AG04449 (cell line): ENCODE results near the gene ENTPD2.

Experiments used
- CTCF ChIA-PET: fragments of 350-600 bp; formaldehyde crosslinking; extraction: SDS; loops from one replicate; lab custom pipeline; 2021; ENCODE audit warnings: antibody characterized with exemption; lab: Yijun Ruan, JAX
- POLR2A ChIA-PET: fragments of 400-600, 350-600 bp; formaldehyde crosslinking; extraction: SDS; loops from one replicate; lab custom pipeline; 2020; ENCODE audit warnings: antibody characterized with exemption, inconsistent platforms; lab: Yijun Ruan, JAX
- DNase-seq: peaks from one replicate; pipeline ENCODE4 v3.0.0-alpha.2; 2010; ENCODE audit warnings: low read depth, low spot score
- H3K4me3 ChIP-seq: 2 replicates; pipeline ENCODE4 v1.5.1; 2011; ENCODE audit warnings: low read depth, mild to moderate bottlenecking, control low read depth, low read length
- TF ChIP-seq, protein P1 (sequence below): IDR thresholded peaks from one replicate; pipeline ENCODE4 v1.5.1; 2011; ENCODE audit warnings: mild to moderate bottlenecking, moderate library complexity, low read length, control low read depth, inconsistent platforms; ENCODE audit not compliant: insufficient read depth; ENCODE audit errors: missing control alignments

Gene ENTPD2

DNA sequence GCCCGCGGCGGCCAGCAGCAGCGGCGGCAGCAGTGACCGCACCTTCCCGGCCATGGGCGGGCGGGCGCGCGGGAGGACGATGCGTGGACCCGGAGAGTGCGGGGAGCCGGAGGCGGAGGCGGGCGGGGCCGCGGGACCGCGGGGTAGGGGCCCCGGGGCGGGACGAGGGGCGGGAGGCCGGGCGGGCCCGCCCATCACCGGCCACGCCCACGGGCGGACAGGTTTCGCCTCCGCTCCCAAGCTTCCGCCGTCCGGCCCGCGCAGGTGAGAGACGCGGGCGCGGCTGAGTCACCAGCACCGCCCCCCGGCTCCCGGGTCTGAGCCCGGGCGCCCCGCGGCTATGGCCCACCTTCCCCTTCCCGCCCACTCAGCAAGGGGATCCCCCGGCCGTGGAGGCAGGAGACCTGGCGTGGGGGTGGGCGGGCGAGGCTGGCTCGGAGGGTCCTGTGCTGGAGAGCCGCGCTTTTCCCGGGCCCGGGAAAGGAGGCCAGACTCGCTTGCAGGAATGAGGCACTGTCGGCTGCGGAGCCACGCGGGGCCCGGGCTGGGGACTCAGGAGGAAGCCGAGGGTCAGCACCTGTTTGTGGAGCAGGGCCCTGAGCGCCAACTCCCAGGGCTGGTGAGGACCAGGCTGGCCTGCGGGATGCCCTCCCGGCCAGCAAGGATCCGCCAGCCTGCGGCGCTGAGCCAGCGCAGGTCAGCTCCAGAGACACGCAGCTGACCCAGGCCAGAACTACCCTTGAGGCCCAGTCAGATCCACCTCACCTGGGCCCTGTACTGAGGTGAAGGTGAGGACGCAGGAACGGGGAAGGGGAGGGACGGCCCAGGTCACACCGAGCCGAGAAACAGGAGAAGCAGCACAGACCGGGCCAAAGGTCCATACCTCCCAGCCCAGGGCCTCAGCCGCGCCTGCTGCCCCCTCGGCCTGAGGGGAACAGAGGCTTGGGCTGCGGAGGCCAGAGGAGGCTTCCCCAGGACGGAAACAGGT is at the start of gene ENTPD2:
TSS of gene ENTPD2 (minus strand) at position 118 of the 988 bp plus-strand sequence. CDS start at position 54, 64 bp downstream.
- H3K4me3 ChIP-seq: no peak within 1 kb of the TSS
- ChIA-PET CTCF (interaction anchor here (1.3 to 21.0 kb wide), 3 partner anchors 10 to 182 kb away, joined by 3 to 364 read pairs (median 310); partner anchors contain the start of genes ABCA2, FUT7 and SAPCD2), POLR2A (no interaction called here)
- TF ChIP-seq, protein P1, sequence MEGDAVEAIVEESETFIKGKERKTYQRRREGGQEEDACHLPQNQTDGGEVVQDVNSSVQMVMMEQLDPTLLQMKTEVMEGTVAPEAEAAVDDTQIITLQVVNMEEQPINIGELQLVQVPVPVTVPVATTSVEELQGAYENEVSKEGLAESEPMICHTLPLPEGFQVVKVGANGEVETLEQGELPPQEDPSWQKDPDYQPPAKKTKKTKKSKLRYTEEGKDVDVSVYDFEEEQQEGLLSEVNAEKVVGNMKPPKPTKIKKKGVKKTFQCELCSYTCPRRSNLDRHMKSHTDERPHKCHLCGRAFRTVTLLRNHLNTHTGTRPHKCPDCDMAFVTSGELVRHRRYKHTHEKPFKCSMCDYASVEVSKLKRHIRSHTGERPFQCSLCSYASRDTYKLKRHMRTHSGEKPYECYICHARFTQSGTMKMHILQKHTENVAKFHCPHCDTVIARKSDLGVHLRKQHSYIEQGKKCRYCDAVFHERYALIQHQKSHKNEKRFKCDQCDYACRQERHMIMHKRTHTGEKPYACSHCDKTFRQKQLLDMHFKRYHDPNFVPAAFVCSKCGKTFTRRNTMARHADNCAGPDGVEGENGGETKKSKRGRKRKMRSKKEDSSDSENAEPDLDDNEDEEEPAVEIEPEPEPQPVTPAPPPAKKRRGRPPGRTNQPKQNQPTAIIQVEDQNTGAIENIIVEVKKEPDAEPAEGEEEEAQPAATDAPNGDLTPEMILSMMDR: no peak
- no peak for DNase-seq

DNA sequence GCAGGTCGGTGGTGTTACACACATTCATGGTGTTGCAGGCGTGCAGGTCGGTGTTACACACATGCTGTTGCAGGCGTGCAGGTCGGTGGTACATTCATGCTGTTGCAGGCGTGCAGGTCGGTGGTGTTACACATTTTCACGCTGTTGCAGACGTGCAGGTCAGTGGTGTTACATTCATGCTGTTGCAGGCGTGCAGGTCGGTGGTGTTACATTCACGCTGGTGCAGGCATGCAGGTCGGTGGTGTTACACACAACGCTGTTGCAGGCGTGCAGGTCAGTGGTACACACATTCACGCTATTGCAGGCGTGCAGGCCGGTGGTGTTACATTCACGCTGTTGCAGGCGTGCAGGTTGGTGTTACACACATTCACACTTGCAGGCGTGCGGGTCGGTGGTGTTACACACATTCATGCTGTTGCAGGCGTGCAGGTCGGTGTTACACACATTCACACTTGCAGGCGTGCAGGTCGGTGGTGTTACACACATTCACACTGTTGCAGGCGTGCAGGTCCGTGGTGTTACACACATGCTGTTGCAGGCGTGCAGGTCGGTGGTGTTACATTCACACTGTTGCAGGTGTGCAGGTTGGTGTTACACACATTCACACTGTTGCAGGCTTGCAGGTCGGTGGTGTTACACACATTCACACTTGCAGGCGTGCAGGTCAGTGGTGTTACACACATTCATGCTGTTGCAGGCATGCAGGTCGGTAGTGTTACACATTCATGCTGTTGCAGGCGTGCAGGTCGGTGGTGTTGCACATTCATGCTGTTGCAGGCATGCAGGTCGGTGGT is 49.5 kb upstream of the ENTPD2 start:
- ChIA-PET POLR2A (no interaction called here), CTCF (interaction anchor here (1.1 kb wide), 1 partner anchor 11 kb away, joined by 3 read pairs; no protein-coding TSS in a partner anchor)
- TF ChIP-seq, protein P1: no peak
- no peak for DNase-seq
- H3K4me3 ChIP-seq: no peak overlapping the region

DNA sequence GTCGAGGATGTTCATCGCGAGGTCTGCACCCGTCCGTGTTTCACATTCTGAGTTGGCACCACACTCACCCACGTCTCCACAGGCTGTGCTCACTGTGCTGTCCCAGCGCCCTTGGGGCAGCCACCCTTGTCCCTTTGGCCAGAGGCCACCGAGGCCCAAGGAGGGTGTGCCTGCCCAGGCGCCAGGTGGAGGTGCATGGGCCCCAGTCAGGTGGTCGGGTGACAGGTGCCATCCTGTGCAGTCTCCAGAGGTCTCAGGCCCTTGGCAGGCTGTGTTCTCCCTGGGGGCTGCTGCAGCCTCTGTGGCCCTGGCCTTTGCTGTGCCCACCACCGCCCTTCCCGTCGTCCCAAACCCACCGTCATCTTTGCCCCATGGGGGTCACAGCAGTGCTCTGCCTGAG is 45.4 kb upstream of the ENTPD2 start:
- POLR2A ChIA-PET: interaction anchor here (0.7 kb wide), 1 partner anchor 141 kb away, joined by 3 read pairs; the partner anchor contains the start of gene TUBB4B
- TF ChIP-seq, protein P1: no peak
- CTCF ChIA-PET: no interaction called here
- no peak overlapping the region for H3K4me3 ChIP-seq
- no peak for DNase-seq

DNA sequence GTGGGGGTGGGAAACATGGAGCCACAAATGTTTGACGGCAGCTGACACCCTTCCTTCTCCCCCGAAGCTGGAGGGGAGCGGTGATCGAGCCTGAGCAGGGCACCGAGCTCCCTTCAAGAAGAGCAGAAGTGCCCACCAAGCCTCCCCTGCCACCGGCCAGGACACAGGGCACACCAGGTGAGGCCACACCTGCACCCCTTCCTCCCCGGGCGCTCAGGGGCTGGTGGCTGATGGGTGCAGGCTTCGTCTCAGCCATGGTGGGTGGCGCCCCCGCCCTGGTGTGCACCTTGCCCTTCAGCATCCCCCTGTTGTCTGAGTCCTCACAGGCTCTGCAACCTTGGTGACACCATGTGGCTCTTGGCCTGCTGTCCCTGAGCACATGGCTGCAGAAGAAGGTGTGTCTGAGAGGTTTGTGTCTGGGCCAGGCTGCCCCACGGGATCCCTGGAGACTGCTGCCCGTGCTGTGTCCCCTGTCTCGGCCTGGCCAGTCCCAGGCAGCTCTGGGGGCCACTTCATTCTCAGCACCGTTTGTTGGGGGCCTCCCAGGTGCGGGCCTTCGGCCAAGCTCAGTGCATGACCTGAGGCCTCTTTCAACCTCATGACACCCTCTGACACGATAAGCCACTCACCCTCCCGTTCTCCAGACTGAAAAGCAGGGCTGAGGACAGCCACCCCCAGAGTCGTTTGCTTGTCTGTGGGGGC is 44.1 kb upstream of the ENTPD2 start:
- H3K4me3 ChIP-seq: no peak overlapping the region
- ChIA-PET POLR2A (no interaction called here), CTCF (interaction anchor here (0.6 to 1.0 kb wide), 2 partner anchors 8 to 11 kb away, joined by 3 read pairs; partner anchors contain the start of gene MAN1B1)
- TF ChIP-seq, protein P1: no peak
- no peak for DNase-seq

DNA sequence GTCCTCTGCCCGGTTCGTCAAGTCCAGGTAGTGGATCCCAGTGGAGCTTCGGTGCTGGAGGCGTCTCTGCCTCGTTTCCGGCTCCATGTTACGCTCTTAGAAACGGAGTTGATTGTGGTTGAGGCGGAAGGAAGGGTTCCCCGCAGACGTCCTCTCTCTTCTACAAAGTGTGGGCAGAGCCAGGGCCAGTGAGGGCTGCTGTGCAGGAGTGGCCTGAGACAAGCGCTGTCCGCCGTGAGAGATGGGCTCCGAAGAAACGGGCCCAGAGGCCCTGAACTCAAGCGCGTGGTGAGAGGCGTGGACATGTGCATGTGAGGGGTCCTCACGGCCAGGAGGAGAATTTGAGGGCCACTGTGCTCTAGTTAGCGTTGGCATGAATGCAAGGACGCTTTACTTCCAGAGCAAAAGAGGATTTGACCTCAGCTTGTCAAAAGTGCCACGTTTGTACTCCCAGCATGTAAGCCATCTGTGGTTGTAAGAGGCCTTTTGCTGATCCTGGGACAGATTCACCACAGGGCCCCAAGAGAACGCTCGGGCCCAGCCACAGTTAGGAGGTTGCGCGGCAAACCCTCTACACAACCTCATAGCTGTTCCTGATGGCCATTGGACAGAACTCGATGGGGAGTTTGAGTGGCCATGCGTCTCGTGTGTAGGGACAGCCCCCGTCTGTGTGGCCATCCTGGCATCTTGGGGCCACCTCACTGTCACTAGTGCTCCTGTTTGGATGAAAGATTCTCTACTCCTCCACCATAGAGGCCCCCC is 43.1 kb upstream of the ENTPD2 start:
- TF ChIP-seq, protein P1: no peak
- no peak for DNase-seq
- ChIA-PET POLR2A (no interaction called here), CTCF (interaction anchor here (0.6 to 1.7 kb wide), 4 partner anchors 9 to 33 kb away, joined by 3 to 4 read pairs (median 3); partner anchors contain the start of gene MAN1B1)
- no peak overlapping the region for H3K4me3 ChIP-seq
